ENCODE results near the gene CTIF.

- no peak for TF ChIP-seq CREB1 (CRISPR knock-in tag; IDR thresholded peaks at IDR 0.05; ENCODE audit: low read depth)
- TF ChIP-seq CTCF (conservative IDR thresholded peaks at IDR 0.05; ENCODE audit: low read depth in 2 of 2): no peak
- TF ChIP-seq EZH2phosphoT487 (IDR thresholded peaks at IDR 0.05; ENCODE audit: unreplicated experiment): no peak
- TF ChIP-seq POLR2AphosphoS5 (IDR thresholded peaks at IDR 0.05; ENCODE audit: low read depth): no peak
Observed at GRCh38 chr18:48803951-48804855, 265.4 kb downstream of the CTIF start.
